Activated CD8-positive, alpha-beta memory T cell treated with anti-CD3 and anti-CD28 coated beads for 48 hours (primary cell): ENCODE data around the gene DNAH17.
"Not testable (repeated sequence)": the region's sequence is repeated elsewhere in the genome, so short reads cannot be mapped to it uniquely, and the experiment has no call there.

Experiments used
- DNase-seq, 3 experiments: peaks; one replicate each; pipeline ENCODE4 v3.0.0-alpha.2; 2020; ENCODE audit warnings: low read depth in 2 of 3, low spot score in 2 of 3

DNAH17 gene

GRCh38 chr17:78526231-78527025 lies 50.8 kb downstream of the DNAH17 start:
- no peak for DNase-seq

GRCh38 chr17:78525511-78526160 lies 51.6 kb downstream of the DNAH17 start:
- DNase-seq, result no peak

- no peak for DNase-seq
Observed at GRCh38 chr17:78524870-78525510, 52.2 kb downstream of the DNAH17 start.

- no peak for DNase-seq
Observed at GRCh38 chr17:78523934-78524655, 53.1 kb downstream of the DNAH17 start.

GRCh38 chr17:78522031-78522809 lies 55.0 kb downstream of the DNAH17 start:
- DNase-seq, result no peak

GRCh38 chr17:78517421-78517820 lies 59.8 kb downstream of the DNAH17 start:
- DNase-seq, result no peak

GRCh38 chr17:78515480-78515879 lies 61.7 kb downstream of the DNAH17 start:
- no peak for DNase-seq

- DNase-seq, result no peak
Observed at GRCh38 chr17:78514521-78514920, 62.7 kb downstream of the DNAH17 start.

- DNase-seq, result no peak
Observed at GRCh38 chr17:78512976-78513375, 64.2 kb downstream of the DNAH17 start.

- DNase-seq, result no peak
Observed at GRCh38 chr17:78510141-78511075, 66.8 kb downstream of the DNAH17 start.

- no peak for DNase-seq
Observed at GRCh38 chr17:78507526-78507925, 69.7 kb downstream of the DNAH17 start.

- DNase-seq, result no peak
Observed at GRCh38 chr17:78506454-78507309, 70.5 kb downstream of the DNAH17 start.

GRCh38 chr17:78504156-78504925 lies 72.9 kb downstream of the DNAH17 start:
- no peak for DNase-seq

- not testable (repeated sequence) for DNase-seq
Observed at GRCh38 chr17:78503388-78503787, 73.8 kb downstream of the DNAH17 start.

- DNase-seq, result no peak
Observed at GRCh38 chr17:78502611-78503148, 74.5 kb downstream of the DNAH17 start.

GRCh38 chr17:78501241-78502036 lies 75.8 kb downstream of the DNAH17 start:
- DNase-seq, result no peak

GRCh38 chr17:78500806-78501205 lies 76.4 kb downstream of the DNAH17 start:
- DNase-seq, result no peak
